SK-N-SH treated with all-trans-retinoic acid at 6 μM for 48 hours (cell line): ENCODE measurements around the gene TMEM219.

Source experiments
- ATAC-seq: fragments of 200-7000 bp; cut with Tn5 transposase; 3 replicates; pipeline ENCODE4 v1.9.1; 2020; ENCODE audit warnings: mild to moderate bottlenecking, moderate library complexity
- ARNTL ChIP-seq: fragments of 450-650 bp; formaldehyde crosslinking; IDR thresholded peaks from 2 replicates; pipeline ENCODE4 v1.5.0; 2020; ENCODE audit warnings: low read depth, mild to moderate bottlenecking, moderate library complexity, borderline replicate concordance
- BACH2 ChIP-seq: fragments of 250-450 bp; sonication (Bioruptor Pico); IDR thresholded peaks from 2 replicates; pipeline ENCODE4 v1.9.0; 2021; ENCODE audit warnings: mild to moderate bottlenecking, borderline replicate concordance
- CSDC2 ChIP-seq: fragments of 250-450 bp; sonication (Bioruptor Pico); IDR thresholded peaks from 2 replicates; pipeline ENCODE4 v1.5.0; 2020; ENCODE audit warnings: mild to moderate bottlenecking, moderate library complexity
- ESRRG ChIP-seq: fragments of 250-450 bp; sonication (Bioruptor Pico); IDR thresholded peaks from 2 replicates; pipeline ENCODE4 v1.6.1; 2021; ENCODE audit warnings: mild to moderate bottlenecking
- GLIS3 ChIP-seq: fragments of 250-450 bp; sonication (Bioruptor Pico); IDR thresholded peaks from 2 replicates; pipeline ENCODE4 v1.5.0; 2020; ENCODE audit warnings: mild to moderate bottlenecking, moderate library complexity
- ISL1 ChIP-seq: fragments of 250-450 bp; sonication (Bioruptor Pico); IDR thresholded peaks from 2 replicates; pipeline ENCODE4 v2.1.2; 2022; ENCODE audit warnings: mild to moderate bottlenecking, moderate library complexity
- OSR1 ChIP-seq: fragments of 250-450 bp; sonication (Bioruptor Pico); IDR thresholded peaks from 2 replicates; pipeline ENCODE4 v1.8.0; 2022; ENCODE audit warnings: moderate library complexity, mild to moderate bottlenecking, inconsistent platforms
- PPARA ChIP-seq: fragments of 250-450 bp; sonication (Bioruptor Pico); IDR thresholded peaks from 2 replicates; pipeline ENCODE4 v1.5.0; 2020; ENCODE audit warnings: mild to moderate bottlenecking, borderline replicate concordance
- RARB ChIP-seq: fragments of 250-450 bp; sonication (Bioruptor Pico); IDR thresholded peaks from 2 replicates; pipeline ENCODE4 v1.8.0; 2021; ENCODE audit warnings: mild to moderate bottlenecking, moderate library complexity
- TCF4 ChIP-seq: fragments of 250-450 bp; sonication (Bioruptor Pico); IDR thresholded peaks from 2 replicates; pipeline ENCODE4 v1.8.0; 2021; ENCODE audit warnings: mild to moderate bottlenecking, moderate library complexity, borderline replicate concordance
- TOX ChIP-seq: fragments of 250-450 bp; sonication (Bioruptor Pico); IDR thresholded peaks from 2 replicates; pipeline ENCODE4 v1.8.0; 2021; ENCODE audit warnings: mild to moderate bottlenecking, moderate library complexity, borderline replicate concordance
- ZC3H10 ChIP-seq: fragments of 250-450 bp; sonication (Bioruptor Pico); IDR thresholded peaks from 2 replicates; pipeline ENCODE4 v1.5.1; 2021; ENCODE audit warnings: mild to moderate bottlenecking, moderate library complexity
- ZFP3 ChIP-seq: fragments of 250-450 bp; sonication (Bioruptor Pico); IDR thresholded peaks from 2 replicates; pipeline ENCODE4 v1.5.0; 2020; ENCODE audit warnings: mild to moderate bottlenecking, moderate library complexity
- ZFP30 ChIP-seq: fragments of 450-650 bp; formaldehyde crosslinking; IDR thresholded peaks from 2 replicates; pipeline ENCODE4 v1.5.0; 2022; ENCODE audit warnings: mild to moderate bottlenecking, moderate library complexity
- ZNF565 ChIP-seq: fragments of 450-650 bp; formaldehyde crosslinking; conservative IDR thresholded peaks from 2 replicates; pipeline ENCODE4 v1.5.0; 2020; ENCODE audit warnings: low read depth, mild to moderate bottlenecking, moderate library complexity
- ZNF70 ChIP-seq: fragments of 450-650 bp; formaldehyde crosslinking; IDR thresholded peaks from 2 replicates; pipeline ENCODE4 v1.5.0; 2020; ENCODE audit warnings: mild to moderate bottlenecking, moderate library complexity
- ZNF8 ChIP-seq: fragments of 450-650 bp; formaldehyde crosslinking; IDR thresholded peaks from 2 replicates; pipeline ENCODE4 v1.5.0; 2020; ENCODE audit warnings: mild to moderate bottlenecking, moderate library complexity
- TF ChIP-seq, protein P1 (sequence below): fragments of 250-450 bp; sonication (Bioruptor Pico); IDR thresholded peaks from 2 replicates; pipeline ENCODE4 v1.5.0; 2020; ENCODE audit warnings: mild to moderate bottlenecking, moderate library complexity
- TF ChIP-seq, protein P2 (sequence below): fragments of 250-450 bp; sonication (Bioruptor Pico); IDR thresholded peaks from 2 replicates; pipeline ENCODE4 v1.5.1; 2020; ENCODE audit warnings: low read depth, mild to moderate bottlenecking, moderate library complexity
- TF ChIP-seq, protein P3 (sequence below): fragments of 250-450 bp; sonication (Bioruptor Pico); IDR thresholded peaks from 2 replicates; pipeline ENCODE4 v1.8.0; 2021; ENCODE audit warnings: low read depth, mild to moderate bottlenecking, moderate library complexity, borderline replicate concordance
- TF ChIP-seq, protein P4 (sequence below): fragments of 250-450 bp; sonication (Bioruptor Pico); IDR thresholded peaks from 2 replicates; pipeline ENCODE4 v1.5.1; 2021; ENCODE audit warnings: mild to moderate bottlenecking, moderate library complexity
- TF ChIP-seq, protein P5 (sequence below): fragments of 250-450 bp; sonication (Bioruptor Pico); IDR thresholded peaks from 2 replicates; pipeline ENCODE4 v1.8.0; 2020; ENCODE audit warnings: mild to moderate bottlenecking, moderate library complexity, borderline replicate concordance

The TMEM219 gene

DNA sequence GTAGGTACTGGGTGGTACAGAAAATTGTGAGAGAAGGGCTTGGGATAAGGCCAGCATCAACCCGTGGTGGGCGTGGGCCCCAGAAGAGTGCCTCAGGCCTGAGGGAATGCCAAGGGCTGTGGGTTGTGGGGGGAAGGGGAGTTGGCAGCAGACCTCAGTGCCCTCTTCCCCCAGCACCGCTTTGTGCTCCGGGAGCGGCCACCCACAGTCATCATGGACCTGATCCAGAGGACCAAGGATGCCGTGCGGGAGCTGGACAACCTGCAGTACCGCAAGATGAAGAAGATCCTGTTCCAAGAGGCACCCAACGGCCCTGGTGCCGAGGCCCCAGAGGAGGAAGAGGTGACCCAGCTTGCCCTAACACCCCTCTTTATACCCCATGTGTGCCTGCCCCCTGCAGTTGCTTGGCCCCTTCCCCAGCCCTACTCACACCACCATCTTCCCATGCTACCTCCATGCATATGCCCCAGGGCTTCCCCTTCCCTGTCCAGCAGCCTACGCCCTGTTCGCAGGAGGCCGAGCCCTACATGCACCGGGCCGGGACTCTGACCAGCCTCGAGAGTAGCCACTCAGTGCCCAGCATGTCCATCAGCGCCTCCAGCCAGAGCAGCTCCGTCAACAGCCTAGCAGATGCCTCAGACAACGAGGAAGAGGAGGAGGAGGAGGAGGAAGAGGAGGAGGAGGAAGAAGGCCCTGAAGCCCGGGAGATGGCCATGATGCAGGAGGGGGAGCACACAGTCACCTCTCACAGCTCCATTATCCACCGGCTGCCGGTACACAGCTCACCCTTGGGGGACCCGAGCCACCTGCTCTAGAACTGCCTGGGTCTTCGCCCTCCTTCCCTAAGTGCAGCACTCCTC is 20.9 kb downstream of the TMEM219 start:
- TF ChIP-seq ZC3H10 (CRISPR knock-in tag) (no peak), PPARA (CRISPR knock-in tag) (no peak), GLIS3 (no peak), TCF4 (no peak), ZNF8 (CRISPR knock-in tag) (no peak), ISL1 (CRISPR knock-in tag) (no peak), BACH2 (no peak), ZFP30 (CRISPR knock-in tag) (no peak), ZFP3 (CRISPR knock-in tag) (no peak)
- TF ChIP-seq, protein P1, sequence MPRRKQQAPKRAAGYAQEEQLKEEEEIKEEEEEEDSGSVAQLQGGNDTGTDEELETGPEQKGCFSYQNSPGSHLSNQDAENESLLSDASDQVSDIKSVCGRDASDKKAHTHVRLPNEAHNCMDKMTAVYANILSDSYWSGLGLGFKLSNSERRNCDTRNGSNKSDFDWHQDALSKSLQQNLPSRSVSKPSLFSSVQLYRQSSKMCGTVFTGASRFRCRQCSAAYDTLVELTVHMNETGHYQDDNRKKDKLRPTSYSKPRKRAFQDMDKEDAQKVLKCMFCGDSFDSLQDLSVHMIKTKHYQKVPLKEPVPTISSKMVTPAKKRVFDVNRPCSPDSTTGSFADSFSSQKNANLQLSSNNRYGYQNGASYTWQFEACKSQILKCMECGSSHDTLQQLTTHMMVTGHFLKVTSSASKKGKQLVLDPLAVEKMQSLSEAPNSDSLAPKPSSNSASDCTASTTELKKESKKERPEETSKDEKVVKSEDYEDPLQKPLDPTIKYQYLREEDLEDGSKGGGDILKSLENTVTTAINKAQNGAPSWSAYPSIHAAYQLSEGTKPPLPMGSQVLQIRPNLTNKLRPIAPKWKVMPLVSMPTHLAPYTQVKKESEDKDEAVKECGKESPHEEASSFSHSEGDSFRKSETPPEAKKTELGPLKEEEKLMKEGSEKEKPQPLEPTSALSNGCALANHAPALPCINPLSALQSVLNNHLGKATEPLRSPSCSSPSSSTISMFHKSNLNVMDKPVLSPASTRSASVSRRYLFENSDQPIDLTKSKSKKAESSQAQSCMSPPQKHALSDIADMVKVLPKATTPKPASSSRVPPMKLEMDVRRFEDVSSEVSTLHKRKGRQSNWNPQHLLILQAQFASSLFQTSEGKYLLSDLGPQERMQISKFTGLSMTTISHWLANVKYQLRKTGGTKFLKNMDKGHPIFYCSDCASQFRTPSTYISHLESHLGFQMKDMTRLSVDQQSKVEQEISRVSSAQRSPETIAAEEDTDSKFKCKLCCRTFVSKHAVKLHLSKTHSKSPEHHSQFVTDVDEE = no peak
- TF ChIP-seq, protein P2, sequence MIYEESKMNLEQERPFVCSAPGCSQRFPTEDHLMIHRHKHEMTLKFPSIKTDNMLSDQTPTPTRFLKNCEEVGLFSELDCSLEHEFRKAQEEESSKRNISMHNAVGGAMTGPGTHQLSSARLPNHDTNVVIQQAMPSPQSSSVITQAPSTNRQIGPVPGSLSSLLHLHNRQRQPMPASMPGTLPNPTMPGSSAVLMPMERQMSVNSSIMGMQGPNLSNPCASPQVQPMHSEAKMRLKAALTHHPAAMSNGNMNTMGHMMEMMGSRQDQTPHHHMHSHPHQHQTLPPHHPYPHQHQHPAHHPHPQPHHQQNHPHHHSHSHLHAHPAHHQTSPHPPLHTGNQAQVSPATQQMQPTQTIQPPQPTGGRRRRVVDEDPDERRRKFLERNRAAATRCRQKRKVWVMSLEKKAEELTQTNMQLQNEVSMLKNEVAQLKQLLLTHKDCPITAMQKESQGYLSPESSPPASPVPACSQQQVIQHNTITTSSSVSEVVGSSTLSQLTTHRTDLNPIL = no peak
- no peak for ATAC-seq

DNA sequence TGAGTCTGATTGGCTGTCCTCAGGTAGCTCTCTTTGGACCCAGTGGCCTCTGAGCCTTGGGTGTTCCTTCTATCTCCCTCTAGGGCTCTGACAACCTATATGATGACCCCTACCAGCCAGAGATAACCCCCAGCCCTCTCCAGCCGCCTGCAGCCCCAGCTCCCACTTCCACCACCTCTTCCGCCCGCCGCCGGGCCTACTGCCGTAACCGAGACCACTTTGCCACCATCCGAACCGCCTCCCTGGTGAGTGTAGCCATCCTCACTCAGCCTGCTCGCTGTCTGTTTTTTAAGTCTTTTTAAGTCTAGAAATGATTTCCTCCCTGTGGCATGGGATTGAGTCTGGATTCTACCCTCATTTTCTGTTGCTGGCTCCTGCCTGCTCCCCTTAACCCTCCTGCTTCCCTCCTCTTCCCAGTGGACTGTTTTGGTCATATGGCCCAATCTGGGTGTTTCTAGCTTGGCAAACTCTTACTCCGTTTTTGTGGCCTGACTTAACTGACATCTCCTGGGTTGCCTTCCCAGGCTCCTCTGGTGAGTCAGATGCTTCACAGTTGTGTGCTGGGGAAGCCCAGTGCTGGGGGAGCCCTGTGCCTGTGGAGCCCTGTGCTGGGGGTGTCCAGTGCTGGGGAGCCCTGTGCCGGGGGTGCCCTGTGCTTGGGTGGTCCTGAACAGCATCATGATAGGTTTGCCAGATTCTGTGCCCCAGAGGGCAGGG is 21.7 kb downstream of the TMEM219 start:
- no peak for ATAC-seq
- TF ChIP-seq ZNF70 (CRISPR knock-in tag) = no peak
- TF ChIP-seq ZNF565 (CRISPR knock-in tag) = no peak
- TF ChIP-seq, protein P1 = no peak
- TF ChIP-seq ZFP30 (CRISPR knock-in tag) = no peak
- no peak for TF ChIP-seq ESRRG (CRISPR knock-in tag)

DNA sequence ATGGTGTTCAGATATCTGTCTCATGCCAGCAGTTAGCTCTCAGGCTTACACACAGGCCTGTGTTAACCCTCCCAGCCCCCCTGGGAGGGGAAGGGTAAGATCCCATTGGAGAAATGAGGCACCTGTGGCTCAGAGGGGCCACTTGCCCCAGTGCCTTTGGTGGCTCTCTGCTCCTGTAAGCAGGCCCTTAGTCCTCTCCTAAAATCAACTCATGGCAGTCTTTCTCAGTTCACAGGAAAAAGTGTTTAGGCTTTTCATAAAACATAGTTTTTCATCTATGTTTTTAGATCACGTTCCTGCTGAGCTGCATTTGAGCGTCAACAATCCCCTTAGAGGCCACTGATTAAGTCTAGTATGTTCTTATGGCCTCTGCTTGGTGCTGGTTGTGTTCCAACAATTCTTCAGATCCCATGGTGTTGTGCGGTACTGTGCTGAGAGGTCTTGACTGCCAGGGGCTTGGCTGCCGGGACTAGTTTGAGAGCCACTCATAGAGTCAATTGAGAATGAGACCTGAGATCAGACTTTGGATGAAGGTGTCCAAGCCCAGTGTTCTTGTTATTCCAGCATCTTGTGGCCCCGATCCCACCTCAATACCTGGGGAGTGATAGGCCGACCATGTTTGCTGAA is 22.4 kb downstream of the TMEM219 start:
- ATAC-seq = no peak
- TF ChIP-seq, protein P3, sequence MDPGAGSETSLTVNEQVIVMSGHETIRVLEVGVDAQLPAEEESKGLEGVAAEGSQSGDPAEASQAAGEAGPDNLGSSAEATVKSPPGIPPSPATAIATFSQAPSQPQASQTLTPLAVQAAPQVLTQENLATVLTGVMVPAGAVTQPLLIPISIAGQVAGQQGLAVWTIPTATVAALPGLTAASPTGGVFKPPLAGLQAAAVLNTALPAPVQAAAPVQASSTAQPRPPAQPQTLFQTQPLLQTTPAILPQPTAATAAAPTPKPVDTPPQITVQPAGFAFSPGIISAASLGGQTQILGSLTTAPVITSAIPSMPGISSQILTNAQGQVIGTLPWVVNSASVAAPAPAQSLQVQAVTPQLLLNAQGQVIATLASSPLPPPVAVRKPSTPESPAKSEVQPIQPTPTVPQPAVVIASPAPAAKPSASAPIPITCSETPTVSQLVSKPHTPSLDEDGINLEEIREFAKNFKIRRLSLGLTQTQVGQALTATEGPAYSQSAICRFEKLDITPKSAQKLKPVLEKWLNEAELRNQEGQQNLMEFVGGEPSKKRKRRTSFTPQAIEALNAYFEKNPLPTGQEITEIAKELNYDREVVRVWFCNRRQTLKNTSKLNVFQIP (CRISPR knock-in tag) = no peak
- no peak for TF ChIP-seq TOX
- TF ChIP-seq BACH2 = no peak
- TF ChIP-seq ZFP3 (CRISPR knock-in tag) = no peak
- TF ChIP-seq TCF4 = no peak
- TF ChIP-seq ZNF565 (CRISPR knock-in tag) = no peak
- TF ChIP-seq ARNTL (CRISPR knock-in tag) = no peak
- TF ChIP-seq, protein P4, sequence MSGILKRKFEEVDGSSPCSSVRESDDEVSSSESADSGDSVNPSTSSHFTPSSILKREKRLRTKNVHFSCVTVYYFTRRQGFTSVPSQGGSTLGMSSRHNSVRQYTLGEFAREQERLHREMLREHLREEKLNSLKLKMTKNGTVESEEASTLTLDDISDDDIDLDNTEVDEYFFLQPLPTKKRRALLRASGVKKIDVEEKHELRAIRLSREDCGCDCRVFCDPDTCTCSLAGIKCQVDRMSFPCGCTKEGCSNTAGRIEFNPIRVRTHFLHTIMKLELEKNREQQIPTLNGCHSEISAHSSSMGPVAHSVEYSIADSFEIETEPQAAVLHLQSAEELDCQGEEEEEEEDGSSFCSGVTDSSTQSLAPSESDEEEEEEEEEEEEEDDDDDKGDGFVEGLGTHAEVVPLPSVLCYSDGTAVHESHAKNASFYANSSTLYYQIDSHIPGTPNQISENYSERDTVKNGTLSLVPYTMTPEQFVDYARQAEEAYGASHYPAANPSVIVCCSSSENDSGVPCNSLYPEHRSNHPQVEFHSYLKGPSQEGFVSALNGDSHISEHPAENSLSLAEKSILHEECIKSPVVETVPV = no peak
- TF ChIP-seq ZC3H10 (CRISPR knock-in tag) = no peak
- TF ChIP-seq, protein P2 = no peak
- TF ChIP-seq RARB (CRISPR knock-in tag) = no peak
- no peak for TF ChIP-seq ESRRG (CRISPR knock-in tag)
- TF ChIP-seq, protein P5, sequence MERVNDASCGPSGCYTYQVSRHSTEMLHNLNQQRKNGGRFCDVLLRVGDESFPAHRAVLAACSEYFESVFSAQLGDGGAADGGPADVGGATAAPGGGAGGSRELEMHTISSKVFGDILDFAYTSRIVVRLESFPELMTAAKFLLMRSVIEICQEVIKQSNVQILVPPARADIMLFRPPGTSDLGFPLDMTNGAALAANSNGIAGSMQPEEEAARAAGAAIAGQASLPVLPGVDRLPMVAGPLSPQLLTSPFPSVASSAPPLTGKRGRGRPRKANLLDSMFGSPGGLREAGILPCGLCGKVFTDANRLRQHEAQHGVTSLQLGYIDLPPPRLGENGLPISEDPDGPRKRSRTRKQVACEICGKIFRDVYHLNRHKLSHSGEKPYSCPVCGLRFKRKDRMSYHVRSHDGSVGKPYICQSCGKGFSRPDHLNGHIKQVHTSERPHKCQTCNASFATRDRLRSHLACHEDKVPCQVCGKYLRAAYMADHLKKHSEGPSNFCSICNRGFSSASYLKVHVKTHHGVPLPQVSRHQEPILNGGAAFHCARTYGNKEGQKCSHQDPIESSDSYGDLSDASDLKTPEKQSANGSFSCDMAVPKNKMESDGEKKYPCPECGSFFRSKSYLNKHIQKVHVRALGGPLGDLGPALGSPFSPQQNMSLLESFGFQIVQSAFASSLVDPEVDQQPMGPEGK (CRISPR knock-in tag) = no peak
- TF ChIP-seq ISL1 (CRISPR knock-in tag) = no peak
- no peak for TF ChIP-seq OSR1 (CRISPR knock-in tag)
- no peak for TF ChIP-seq ZNF70 (CRISPR knock-in tag)
- TF ChIP-seq CSDC2 (CRISPR knock-in tag) = no peak
- no peak for TF ChIP-seq ZNF8 (CRISPR knock-in tag)
